IPS-11a (cell line): ENCODE data around the gene KIF1B.
A peak's percentile ranks its signal among the peaks of the same experiment; 100 is the strongest.

Experiments
- H3K4me3 ChIP-seq: one replicate; pipeline ENCODE4 v1.5.1; 2013; ENCODE audit warnings: low read depth, low read length, control low read depth

Gene KIF1B, protein sequence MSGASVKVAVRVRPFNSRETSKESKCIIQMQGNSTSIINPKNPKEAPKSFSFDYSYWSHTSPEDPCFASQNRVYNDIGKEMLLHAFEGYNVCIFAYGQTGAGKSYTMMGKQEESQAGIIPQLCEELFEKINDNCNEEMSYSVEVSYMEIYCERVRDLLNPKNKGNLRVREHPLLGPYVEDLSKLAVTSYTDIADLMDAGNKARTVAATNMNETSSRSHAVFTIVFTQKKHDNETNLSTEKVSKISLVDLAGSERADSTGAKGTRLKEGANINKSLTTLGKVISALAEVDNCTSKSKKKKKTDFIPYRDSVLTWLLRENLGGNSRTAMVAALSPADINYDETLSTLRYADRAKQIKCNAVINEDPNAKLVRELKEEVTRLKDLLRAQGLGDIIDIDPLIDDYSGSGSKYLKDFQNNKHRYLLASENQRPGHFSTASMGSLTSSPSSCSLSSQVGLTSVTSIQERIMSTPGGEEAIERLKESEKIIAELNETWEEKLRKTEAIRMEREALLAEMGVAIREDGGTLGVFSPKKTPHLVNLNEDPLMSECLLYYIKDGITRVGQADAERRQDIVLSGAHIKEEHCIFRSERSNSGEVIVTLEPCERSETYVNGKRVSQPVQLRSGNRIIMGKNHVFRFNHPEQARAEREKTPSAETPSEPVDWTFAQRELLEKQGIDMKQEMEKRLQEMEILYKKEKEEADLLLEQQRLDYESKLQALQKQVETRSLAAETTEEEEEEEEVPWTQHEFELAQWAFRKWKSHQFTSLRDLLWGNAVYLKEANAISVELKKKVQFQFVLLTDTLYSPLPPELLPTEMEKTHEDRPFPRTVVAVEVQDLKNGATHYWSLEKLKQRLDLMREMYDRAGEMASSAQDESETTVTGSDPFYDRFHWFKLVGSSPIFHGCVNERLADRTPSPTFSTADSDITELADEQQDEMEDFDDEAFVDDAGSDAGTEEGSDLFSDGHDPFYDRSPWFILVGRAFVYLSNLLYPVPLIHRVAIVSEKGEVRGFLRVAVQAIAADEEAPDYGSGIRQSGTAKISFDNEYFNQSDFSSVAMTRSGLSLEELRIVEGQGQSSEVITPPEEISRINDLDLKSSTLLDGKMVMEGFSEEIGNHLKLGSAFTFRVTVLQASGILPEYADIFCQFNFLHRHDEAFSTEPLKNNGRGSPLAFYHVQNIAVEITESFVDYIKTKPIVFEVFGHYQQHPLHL (N-terminal part only)

DNA sequence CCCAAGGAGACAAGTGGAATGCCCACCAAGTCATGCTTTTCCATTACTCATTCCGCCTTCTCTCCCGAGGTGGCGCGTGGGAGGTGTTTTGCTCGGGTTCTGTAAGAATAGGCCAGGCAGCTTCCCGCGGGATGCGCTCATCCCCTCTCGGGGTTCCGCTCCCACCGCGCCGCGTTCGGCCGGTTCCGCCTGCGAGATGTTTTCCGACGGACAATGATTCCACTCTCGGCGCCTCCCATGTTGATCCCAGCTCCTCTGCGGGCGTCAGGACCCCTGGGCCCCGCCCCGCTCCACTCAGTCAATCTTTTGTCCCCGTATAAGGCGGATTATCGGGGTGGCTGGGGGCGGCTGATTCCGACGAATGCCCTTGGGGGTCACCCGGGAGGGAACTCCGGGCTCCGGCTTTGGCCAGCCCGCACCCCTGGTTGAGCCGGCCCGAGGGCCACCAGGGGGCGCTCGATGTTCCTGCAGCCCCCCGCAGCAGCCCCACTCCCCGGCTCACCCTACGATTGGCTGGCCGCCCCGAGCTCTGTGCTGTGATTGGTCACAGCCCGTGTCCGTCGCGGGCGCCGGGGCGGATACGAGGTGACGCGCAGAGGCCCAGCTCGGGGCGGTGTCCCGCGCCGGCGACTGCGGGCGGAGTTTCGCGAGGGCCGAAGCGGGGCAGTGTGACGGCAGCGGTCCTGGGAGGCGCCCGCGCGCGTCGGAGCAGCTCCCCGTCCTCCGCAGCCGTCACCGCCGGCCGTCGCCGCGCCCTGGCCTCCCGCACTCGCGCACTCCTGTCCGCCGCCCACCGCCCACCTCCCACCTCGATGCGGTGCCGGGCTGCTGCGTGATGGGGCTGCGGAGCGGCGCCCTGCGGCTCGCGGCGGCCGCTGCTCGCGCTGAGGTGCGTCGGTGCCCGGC is at the start of gene KIF1B:
KIF1B (plus strand) TSS at position 666 of the 906 bp plus-strand sequence. CDS start 21,759 bp downstream, outside the sequence.
- H3K4me3 ChIP-seq = peak within 1 kb of the TSS; percentile 73

GRCh38 chr1:10160907-10161490 is 49.4 kb upstream of the KIF1B start:
- H3K4me3 ChIP-seq = no peak overlapping the region

- H3K4me3 ChIP-seq = no peak overlapping the region
Observed at GRCh38 chr1:10161541-10162290, 48.7 kb upstream of the KIF1B start.

GRCh38 chr1:10168912-10169514 is 41.4 kb upstream of the KIF1B start:
- no peak overlapping the region for H3K4me3 ChIP-seq

DNA sequence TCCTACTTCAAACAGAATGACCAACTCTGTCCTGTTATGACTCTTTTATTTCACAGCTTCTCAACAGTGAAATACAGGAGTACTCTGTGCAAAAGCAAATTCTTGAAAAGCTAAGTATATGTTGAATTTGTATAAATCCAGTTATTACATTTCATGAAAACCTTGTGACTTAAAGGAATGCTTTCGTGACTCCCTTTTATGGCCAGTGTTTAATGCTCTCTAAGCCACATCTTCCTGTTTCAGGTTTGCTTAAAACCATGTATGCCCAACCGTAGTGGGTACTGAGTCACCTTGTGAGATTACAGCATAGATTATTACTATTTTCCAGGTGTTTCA is 40.2 kb upstream of the KIF1B start:
- H3K4me3 ChIP-seq = no peak overlapping the region

DNA sequence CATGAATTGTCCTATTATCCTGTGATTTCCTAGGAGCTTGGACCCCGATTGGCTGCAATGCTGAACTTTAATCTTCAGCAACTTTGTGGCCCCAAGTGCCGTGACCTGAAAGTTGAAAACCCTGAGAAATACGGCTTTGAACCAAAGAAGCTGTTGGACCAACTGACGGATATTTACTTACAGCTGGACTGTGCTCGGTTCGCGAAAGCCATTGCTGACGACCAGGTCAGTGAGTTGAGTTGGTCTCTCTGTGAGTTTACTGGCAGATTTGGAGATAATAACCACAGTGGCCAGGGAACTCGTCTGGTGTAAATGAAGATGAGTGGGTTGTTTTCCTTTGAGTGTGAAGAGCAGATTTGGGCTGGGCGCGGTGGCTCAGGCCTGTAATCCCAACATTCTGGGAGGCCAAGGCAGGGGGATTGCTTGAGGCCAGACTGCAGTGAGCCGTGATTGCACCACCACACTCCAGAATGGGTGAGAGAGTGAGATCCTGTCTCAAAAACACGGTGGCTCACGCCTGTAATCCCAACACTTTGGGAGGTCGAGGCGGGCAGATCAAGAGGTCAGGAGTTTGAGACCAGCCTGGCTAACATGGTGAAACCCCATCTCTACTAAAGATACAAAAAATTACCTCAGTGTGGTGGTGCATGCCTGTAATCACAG is 39.1 kb upstream of the KIF1B start:
- H3K4me3 ChIP-seq = no peak overlapping the region

DNA sequence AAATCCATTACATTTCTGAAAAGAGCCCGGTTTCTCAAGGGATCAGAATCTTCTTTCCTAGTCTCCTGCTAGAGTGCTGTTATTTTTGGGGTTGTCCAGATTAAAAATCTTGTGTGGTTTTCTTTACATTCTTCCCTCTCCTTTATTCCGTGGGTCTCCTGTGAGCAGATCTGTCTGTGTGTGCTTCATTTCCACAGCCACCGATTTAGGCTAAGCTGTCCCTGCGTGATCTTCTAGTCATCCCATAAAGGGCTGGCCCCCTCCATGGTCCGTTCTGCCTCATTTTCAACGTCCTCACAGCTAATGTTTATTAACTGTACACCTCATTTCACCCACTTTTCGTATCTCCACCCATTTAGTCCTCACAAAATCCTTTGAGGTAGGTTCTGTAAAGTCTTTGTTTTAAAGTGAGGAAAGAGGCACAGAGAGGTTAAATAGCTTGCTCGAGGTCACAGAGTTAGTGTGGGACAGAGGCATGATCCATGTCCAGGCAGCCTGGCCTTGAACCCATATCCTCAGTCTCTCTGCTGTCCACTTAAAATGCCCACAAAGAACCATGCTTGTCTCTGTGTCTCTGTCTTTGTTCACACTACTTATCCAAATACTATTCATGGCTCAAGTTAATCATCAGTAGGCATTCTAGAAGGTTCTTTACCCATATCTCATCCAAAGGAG is 38.2 kb upstream of the KIF1B start:
- H3K4me3 ChIP-seq = no peak overlapping the region

GRCh38 chr1:10173582-10173981 is 36.8 kb upstream of the KIF1B start:
- H3K4me3 ChIP-seq = no peak overlapping the region

- H3K4me3 ChIP-seq = no peak overlapping the region
Observed at GRCh38 chr1:10177876-10178275, 32.5 kb upstream of the KIF1B start.

DNA sequence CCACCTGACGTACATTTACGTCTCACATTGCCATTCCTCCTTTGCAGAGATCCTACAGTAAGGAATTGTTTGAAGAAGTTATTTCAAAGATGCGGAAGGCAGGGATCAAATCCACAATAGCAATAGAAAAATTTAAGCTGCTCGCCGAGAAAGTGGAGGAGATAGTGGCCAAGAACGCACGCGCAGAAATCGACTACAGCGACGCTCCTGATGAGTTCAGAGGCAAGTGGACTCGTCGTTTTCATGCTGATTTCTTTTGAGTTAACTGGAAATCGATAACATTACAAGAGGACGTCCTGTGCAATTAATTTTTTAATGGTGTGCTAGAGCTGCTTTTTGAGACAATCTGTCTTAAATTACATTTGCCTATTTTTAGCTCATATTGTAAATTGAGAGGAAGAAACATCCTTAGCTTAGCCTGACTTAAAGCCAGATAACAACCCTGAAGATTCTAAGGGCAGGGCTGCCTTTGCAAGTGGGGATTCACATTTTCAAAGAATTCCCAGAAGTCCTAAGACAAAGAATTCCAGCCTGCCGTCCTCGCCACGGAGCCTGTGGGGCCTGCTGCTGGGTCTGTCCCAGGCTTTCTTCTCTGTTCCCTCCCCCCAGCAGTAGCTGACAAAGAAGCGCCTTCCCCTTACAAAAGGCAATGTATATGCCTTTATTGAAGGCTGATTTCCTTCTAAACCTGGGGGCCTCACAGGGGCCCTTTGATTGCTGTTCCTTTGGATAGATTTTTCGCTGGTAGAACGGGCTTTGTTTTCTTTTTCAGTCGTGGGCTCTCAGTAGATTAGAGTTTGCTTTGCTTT is 31.6 kb upstream of the KIF1B start:
- H3K4me3 ChIP-seq = no peak overlapping the region

GRCh38 chr1:10179406-10180091 is 30.8 kb upstream of the KIF1B start:
- H3K4me3 ChIP-seq = no peak overlapping the region

DNA sequence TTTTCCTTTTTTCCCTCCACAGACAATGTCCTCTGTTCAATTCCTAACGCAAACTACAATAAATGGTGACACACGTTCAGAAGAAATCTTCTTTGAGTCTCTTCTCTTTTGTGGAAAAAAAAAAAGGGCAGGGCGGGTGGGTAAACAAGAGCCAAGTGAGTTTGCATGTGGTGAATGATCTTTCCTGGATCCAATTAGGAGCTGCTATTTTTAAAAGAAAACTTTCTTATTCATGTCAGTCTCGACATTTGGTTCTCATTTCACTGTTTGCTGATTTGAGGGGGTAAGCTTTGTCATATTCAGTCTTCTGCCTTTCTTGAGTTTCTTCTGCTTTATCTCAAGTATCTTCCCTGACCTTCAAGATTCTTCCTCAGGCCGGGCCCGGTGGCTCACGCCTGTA is 29.2 kb upstream of the KIF1B start:
- no peak overlapping the region for H3K4me3 ChIP-seq

DNA sequence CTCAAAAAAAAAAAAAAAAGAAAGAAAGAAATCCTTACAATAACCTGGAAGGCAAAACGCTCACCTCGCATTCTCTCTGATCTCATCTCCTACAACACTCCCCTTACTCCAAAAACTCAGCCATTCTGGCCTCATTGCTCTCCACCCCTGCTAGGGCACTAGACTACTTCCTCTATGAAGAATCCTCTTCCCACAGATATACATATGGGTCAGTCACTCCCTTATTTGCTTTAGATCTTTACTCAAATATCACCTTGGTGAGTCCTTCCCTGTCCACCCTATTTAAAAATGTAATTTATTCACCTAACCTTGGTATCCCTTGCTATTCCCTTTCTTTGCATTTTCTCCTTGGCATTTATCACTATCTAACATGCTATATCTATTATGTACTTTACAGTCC is 24.6 kb upstream of the KIF1B start:
- no peak overlapping the region for H3K4me3 ChIP-seq

GRCh38 chr1:10186331-10187025 is 23.9 kb upstream of the KIF1B start:
- no peak overlapping the region for H3K4me3 ChIP-seq

DNA sequence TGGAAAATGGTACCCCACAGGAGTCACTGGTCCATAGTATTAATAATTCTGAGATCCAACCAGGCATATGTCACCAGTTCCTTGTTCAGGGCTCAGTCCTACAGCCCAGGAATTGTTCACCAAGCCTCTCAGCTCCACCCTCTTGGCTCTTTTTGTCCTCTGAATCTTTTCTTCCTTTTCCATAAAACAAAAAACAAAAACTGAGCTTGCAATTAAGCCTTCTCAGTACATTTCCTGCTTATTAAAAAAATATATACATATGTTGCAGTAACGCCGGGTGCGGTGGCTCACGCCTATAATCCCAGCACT is 23.4 kb upstream of the KIF1B start:
- H3K4me3 ChIP-seq = no peak overlapping the region

GRCh38 chr1:10188133-10188650 is 22.2 kb upstream of the KIF1B start:
- H3K4me3 ChIP-seq = no peak overlapping the region
